ENCODE data around the gene PARP8.

GRCh38 chr5:50727845-50728244 lies 61.4 kb downstream of the PARP8 start:
- TF ChIP-seq MXI1 (IDR thresholded peaks at IDR 0.05; ENCODE audit: borderline replicate concordance, low read depth, low read length): no peak
- TF ChIP-seq, protein P1, sequence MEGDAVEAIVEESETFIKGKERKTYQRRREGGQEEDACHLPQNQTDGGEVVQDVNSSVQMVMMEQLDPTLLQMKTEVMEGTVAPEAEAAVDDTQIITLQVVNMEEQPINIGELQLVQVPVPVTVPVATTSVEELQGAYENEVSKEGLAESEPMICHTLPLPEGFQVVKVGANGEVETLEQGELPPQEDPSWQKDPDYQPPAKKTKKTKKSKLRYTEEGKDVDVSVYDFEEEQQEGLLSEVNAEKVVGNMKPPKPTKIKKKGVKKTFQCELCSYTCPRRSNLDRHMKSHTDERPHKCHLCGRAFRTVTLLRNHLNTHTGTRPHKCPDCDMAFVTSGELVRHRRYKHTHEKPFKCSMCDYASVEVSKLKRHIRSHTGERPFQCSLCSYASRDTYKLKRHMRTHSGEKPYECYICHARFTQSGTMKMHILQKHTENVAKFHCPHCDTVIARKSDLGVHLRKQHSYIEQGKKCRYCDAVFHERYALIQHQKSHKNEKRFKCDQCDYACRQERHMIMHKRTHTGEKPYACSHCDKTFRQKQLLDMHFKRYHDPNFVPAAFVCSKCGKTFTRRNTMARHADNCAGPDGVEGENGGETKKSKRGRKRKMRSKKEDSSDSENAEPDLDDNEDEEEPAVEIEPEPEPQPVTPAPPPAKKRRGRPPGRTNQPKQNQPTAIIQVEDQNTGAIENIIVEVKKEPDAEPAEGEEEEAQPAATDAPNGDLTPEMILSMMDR (conservative IDR thresholded peaks at IDR 0.05; ENCODE audit: low read depth, low read length): no peak
- no peak for TF ChIP-seq POLR2A (IDR thresholded peaks at IDR 0.05; ENCODE audit: low read depth, low read length)
- no peak for TF ChIP-seq USF2 (IDR thresholded peaks at IDR 0.05; ENCODE audit: low read depth, low read length)
- TF ChIP-seq RCOR1 (IDR thresholded peaks at IDR 0.05; ENCODE audit: insufficient replicate concordance, low read length): no peak
- TF ChIP-seq MAZ (IDR thresholded peaks at IDR 0.05; ENCODE audit: borderline replicate concordance, low read depth, low read length): no peak
- no peak for TF ChIP-seq RFX5 (IDR thresholded peaks at IDR 0.05; ENCODE audit: low read depth, low read length)
- TF ChIP-seq FOS (IDR thresholded peaks at IDR 0.05; ENCODE audit: low read depth, low read length): no peak
- no peak for TF ChIP-seq SMC3 (IDR thresholded peaks at IDR 0.05; ENCODE audit: low read depth, low read length)
- TF ChIP-seq CEBPB (IDR thresholded peaks at IDR 0.05; ENCODE audit: low read depth, low read length): no peak
- TF ChIP-seq RAD21 (IDR thresholded peaks at IDR 0.05; ENCODE audit: low read length): no peak
- no peak for TF ChIP-seq BHLHE40 (IDR thresholded peaks at IDR 0.05; ENCODE audit: low read depth, low read length)
- TF ChIP-seq CHD1 (IDR thresholded peaks at IDR 0.05; ENCODE audit: low read depth, low read length): no peak
- TF ChIP-seq MAFK (IDR thresholded peaks at IDR 0.05; ENCODE audit: low read depth, low read length): no peak

Measured in IMR-90 (cell line).